Measurements from ENCODE around the gene ELF4.

Gene ELF4

GRCh38 chrX:130020661-130021324, 89.5 kb downstream of the ELF4 start:
- DNase-seq (ENCODE audit: insufficient read length, low spot score): no peak
- TF ChIP-seq CTCF (IDR thresholded peaks at IDR 0.05; ENCODE audit: insufficient read depth, missing control alignments): no peak
- FAIRE-seq: no peak

- TF ChIP-seq CTCF (IDR thresholded peaks at IDR 0.05; ENCODE audit: insufficient read depth, missing control alignments): no peak
- FAIRE-seq (no peak), DNase-seq (ENCODE audit: insufficient read length, low spot score) (no peak)
These were observed 92.2 kb downstream of the ELF4 start for GRCh38 chrX:130018143-130018542.

- DNase-seq (ENCODE audit: insufficient read length, low spot score) (no peak), FAIRE-seq (no peak)
- no peak for TF ChIP-seq CTCF (IDR thresholded peaks at IDR 0.05; ENCODE audit: insufficient read depth, missing control alignments)
These were observed 95.1 kb downstream of the ELF4 start for GRCh38 chrX:130015181-130015580.
